ENCODE measurements around the gene CDH8. TPM values are rescaled to one million over a fixed set of nuclear protein-coding genes. Genes with fewer than 3 reads are reported as not detected.
"Not testable (repeated sequence)": the region's sequence is repeated elsewhere in the genome, so short reads cannot be mapped to it uniquely, and the experiment has no call there.

Gene CDH8
- total RNA-seq, 1 experiment from 2014 or later: not detected

DNA sequence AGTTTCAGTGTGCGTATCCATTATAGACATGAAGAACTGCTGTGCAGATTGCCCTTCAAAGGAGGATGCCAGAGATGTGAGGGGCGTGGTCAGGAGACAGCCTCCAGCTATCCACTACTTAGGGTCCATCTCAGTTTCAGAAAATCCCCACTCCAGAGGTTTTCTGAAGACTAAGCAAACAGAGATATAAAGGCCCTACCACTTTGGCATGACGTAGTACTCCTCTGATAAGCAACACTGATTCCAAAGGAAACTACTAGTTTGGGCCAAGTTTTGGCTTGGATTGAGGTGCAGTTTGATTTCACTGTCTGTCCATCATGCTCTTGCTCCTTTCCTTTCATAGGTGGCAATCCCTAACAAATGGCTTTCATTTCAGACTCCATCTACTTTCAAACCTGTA lies 228.7 kb downstream of the CDH8 start:
- H3K27ac Mint-ChIP-seq (ENCODE audit: unreplicated experiment): no peak overlapping the region
- intact Hi-C loops (cut with micrococcal nuclease; ENCODE audit: unreplicated experiment): no loop called here

DNA sequence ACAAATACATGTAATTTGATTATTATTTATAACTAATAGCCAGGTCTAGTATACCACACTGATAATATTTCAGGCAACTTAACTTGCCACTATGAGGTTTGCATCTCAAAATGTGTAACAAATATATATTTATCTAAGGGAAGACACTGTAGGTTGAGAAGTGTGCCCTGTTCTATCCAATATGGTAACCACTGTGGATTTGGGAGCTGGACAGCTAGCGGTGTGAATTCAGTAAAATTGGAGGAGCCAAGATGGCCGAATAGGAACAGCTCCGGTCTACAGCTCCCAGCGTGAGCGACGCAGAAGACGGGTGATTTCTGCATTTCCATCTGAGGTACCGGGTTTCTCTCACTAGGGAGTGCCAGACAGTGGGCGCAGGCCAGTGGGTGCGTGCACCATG lies 235.0 kb downstream of the CDH8 start:
- H3K4me3 Mint-ChIP-seq (ENCODE audit: low read depth, unreplicated experiment); DNase-seq; H3K4me1 Mint-ChIP-seq (ENCODE audit: low read depth, unreplicated experiment); CTCF ChIA-PET; BruUV-seq (replicated peaks); intact Hi-C loops (cut with micrococcal nuclease; ENCODE audit: unreplicated experiment); H3K36me3 Mint-ChIP-seq (ENCODE audit: insufficient read depth, unreplicated experiment); H3K27ac Mint-ChIP-seq (ENCODE audit: unreplicated experiment); H3K27me3 Mint-ChIP-seq (ENCODE audit: unreplicated experiment): not testable (repeated sequence)
- H3K9me3 Mint-ChIP-seq (ENCODE audit: low read depth, unreplicated experiment): peaks cover 15% of the 10 kb centered on the region

More for the DNA sequence above, 228.7 kb downstream of the CDH8 start:
- no peak for TF ChIP-seq CTCF (IDR thresholded peaks at IDR 0.05; ENCODE audit: unreplicated experiment)
- peaks cover 2% of the 10 kb centered on the region for H3K9me3 Mint-ChIP-seq (ENCODE audit: low read depth, unreplicated experiment)
- no peaks in the 10 kb centered on the region for H3K4me1 Mint-ChIP-seq (ENCODE audit: low read depth, unreplicated experiment)
- no peaks in the 10 kb centered on the region for H3K36me3 Mint-ChIP-seq (ENCODE audit: insufficient read depth, unreplicated experiment)
- H3K4me3 Mint-ChIP-seq (ENCODE audit: low read depth, unreplicated experiment): no peak overlapping the region
- H3K27me3 Mint-ChIP-seq (ENCODE audit: unreplicated experiment): no peaks in the 10 kb centered on the region
- DNase-seq: no peak
- CTCF ChIA-PET: no interaction called here
- BruUV-seq (replicated peaks): no TSS peak

- H3K4me1 Mint-ChIP-seq (ENCODE audit: low read depth, unreplicated experiment): no peaks in the 10 kb centered on the region
- H3K27ac Mint-ChIP-seq (ENCODE audit: unreplicated experiment): no peak overlapping the region
- BruUV-seq (replicated peaks): no TSS peak
- H3K36me3 Mint-ChIP-seq (ENCODE audit: insufficient read depth, unreplicated experiment): no peaks in the 10 kb centered on the region
- intact Hi-C loops (cut with micrococcal nuclease; ENCODE audit: unreplicated experiment): no loop called here
- no peak overlapping the region for H3K4me3 Mint-ChIP-seq (ENCODE audit: low read depth, unreplicated experiment)
- CTCF ChIA-PET: no interaction called here
- DNase-seq: no peak
- no peaks in the 10 kb centered on the region for H3K27me3 Mint-ChIP-seq (ENCODE audit: unreplicated experiment)
- H3K9me3 Mint-ChIP-seq (ENCODE audit: low read depth, unreplicated experiment): peaks cover 18% of the 10 kb centered on the region
- TF ChIP-seq CTCF (IDR thresholded peaks at IDR 0.05; ENCODE audit: unreplicated experiment): no peak
These were observed 237.5 kb downstream of the CDH8 start for GRCh38 chr16:61798741-61799140.

- Mint-ChIP-seq H3K4me1 (ENCODE audit: low read depth, unreplicated experiment) (no peaks in the 10 kb centered on the region), H3K27me3 (ENCODE audit: unreplicated experiment) (no peaks in the 10 kb centered on the region), H3K4me3 (ENCODE audit: low read depth, unreplicated experiment) (no peak overlapping the region)
These were observed 238.2 kb downstream of the CDH8 start for GRCh38 chr16:61797961-61798507.

More at GRCh38 chr16:61797961-61798507, 238.2 kb downstream of the CDH8 start:
- CTCF ChIA-PET: no interaction called here
- DNase-seq: no peak
- Mint-ChIP-seq H3K27ac (ENCODE audit: unreplicated experiment) (no peak overlapping the region), H3K9me3 (ENCODE audit: low read depth, unreplicated experiment) (peaks cover 18% of the 10 kb centered on the region), H3K36me3 (ENCODE audit: insufficient read depth, unreplicated experiment) (no peaks in the 10 kb centered on the region)
- intact Hi-C loops (cut with micrococcal nuclease; ENCODE audit: unreplicated experiment): no loop called here
- no peak for TF ChIP-seq CTCF (IDR thresholded peaks at IDR 0.05; ENCODE audit: unreplicated experiment)
- no TSS peak for BruUV-seq (replicated peaks)

Data from Calu3 (cell line).